GM21390 (cell line): ENCODE data around the gene ZMIZ2.
"Not testable (repeated sequence)": the region's sequence is repeated elsewhere in the genome, so short reads cannot be mapped to it uniquely, and the experiment has no call there.

Experiments
- ATAC-seq: cut with Tn5 transposase; IDR thresholded peaks from one replicate; pipeline ENCODE4 v1.9.1; 2021; ENCODE audit not compliant: unreplicated experiment

The ZMIZ2 gene

DNA sequence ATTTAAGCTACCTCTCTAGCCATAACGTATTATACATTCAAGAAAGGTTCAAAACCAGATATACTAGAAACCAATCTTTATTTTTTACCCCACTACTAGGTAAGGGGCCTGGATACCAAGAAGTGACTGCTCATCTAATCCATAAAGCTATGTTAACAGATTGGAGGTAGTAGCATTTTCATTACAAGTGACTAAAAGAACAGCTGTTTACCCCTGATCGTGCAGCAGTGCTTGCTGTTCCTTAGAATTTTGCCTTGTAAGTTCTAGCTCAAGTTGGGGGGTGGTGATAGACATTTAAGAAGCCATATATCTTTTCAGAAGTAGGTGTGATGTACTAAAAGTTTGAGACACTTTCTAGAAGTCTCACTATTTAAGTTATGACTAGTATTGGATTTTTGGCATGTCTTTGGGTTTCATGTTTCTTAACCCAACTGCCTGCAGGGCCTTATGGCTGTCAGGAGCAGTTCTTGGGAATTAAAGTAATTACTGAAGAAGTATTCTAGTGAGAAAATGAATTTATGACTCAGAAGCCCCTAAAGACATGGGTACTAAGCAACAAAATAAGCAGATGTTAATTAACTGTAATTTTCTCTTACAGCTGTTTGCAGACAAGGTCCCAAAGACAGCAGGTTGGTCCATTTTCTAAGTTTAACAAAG, 50.1 kb downstream of the ZMIZ2 start:
- no peak for ATAC-seq

DNA sequence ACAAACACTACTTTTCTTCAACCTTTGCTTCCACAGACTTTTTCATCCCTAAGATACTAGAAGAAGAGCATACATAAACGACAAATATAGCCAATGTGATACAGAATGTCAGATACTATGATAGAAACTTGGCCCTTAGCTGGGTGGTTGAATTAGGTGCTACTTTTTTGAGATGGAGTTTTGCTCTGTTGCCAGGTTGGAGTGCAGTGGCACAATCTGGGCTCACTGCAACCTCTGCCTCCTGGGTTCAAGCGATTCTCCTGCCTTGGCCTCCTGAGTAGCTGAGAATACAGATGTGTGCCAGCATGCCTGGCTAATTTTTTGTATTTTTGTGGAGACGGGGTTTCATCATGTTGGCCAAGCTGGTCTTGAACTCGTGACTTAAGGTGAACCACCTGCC, 51.3 kb downstream of the ZMIZ2 start:
- ATAC-seq: no peak

DNA sequence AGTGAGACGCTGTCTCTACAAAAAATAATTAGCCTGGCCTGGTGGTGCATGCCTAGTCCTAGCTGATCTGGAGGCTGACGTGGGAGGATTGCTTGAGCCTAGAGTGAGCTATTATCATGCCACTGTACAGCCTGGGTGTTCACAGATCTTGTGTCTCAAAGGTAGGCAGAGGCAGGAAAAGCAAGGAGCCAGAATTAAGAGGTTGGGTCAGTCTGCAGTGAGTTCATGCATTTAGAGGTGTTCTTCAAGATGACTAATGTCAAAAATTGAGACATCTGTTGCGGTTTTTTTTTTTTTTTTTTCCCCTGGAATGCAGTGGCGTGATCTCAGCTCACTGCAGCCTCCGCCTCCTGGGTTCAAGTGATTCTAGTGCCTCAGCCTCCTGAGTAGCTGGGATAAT, 53.2 kb downstream of the ZMIZ2 start:
- no peak for ATAC-seq

DNA sequence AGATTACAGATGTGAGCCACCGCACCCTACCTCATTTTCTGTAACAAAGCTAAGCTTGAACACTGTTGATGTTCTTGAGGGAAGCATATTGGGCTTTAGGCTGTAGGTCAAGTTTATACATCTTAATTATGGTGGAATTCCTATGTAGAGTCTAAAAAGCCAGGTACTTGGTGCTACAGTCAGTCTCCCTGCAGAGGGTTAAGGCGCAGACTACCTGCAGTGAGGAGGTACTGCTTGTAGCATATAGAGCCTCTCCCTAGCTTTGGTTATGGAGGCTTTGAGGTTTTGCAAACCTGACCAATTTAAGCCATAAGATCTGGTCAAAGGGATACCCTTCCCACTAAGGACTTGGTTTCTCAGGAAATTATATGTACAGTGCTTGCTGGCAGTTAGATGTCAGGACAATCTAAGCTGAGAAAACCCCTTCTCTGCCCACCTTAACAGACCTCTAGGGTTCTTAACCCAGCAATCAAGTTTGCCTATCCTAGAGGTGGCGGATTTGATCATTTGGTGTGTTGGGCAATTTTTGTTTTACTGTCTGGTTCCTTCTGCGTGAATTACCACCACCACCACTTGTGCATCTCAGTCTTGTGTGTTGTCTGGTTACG, 53.9 kb downstream of the ZMIZ2 start:
- no peak for ATAC-seq

DNA sequence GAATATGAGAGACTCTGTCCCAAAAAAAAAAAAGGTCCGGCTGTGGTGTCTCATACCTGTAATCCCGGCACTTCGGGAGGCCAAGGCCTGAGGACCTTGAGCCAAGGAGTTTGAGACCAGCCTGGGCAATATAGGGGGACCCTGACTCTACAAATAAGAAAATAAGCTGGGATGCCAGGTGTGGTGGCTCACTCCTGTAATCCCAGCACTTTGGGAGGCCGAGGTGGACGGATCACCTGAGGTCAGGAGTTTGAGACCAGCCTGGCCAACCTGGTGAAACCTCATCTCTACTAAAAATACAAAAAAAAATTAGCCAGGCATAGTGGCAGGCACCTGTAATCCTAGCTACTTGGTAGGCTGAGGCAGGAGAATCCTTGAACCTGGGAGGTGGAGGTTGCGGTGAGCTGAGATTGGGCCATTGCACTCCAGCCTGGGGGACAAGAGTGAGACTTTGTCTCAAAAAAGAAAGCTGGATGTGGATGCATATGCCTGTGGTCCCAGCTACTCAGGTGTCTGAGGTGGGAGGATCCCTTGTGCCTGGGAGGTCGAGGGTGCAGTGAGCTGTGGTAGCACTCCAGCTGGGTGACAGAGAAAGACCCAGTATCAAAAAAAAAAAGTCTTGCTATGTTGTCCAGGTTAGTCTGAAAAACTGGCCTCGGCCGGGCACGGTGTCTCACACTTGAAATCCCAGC, 55.3 kb downstream of the ZMIZ2 start:
- ATAC-seq: not testable (repeated sequence)

DNA sequence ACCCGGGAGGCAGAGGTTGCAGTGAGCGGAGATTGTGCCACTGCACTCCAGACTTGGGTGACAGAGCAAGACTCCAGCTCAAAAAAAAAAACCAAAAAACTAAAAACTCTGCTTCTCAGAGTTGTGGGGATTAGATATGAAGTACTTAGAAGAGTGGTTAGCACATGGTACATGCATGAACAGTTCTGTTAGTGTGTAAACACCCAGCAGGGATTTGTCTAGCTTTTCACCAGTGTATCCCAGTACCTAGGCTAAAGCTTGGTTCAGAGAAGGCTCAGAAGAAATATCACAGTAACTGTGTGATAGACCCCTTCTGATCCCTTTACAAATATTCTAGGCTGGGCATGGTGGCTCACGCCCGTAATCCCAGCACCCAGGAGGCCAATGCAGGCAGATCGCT, 57.3 kb downstream of the ZMIZ2 start:
- no peak for ATAC-seq

DNA sequence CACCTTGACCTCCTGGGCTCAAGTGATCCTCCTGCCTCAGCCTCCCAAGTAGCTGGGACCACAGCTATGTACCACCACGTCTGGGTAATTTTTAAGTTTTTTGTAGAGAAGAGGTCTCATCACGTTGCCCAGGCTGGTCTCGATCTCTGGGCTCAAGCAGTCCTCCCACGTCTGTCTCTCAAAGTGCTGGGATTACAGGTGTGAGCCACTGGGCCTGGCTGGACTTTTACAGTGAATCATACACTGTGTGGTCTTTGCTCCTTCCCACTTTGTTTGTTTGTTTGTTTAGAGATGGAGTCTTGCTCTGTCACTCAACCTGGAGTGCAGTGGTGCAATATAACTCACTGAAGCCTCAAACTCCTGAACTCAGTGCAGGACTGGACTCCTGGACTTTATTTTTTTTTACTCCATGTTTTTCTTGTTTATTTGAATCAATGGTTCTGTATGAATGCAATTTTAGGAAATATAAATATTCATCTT, 60.3 kb downstream of the ZMIZ2 start:
- ATAC-seq: no peak

DNA sequence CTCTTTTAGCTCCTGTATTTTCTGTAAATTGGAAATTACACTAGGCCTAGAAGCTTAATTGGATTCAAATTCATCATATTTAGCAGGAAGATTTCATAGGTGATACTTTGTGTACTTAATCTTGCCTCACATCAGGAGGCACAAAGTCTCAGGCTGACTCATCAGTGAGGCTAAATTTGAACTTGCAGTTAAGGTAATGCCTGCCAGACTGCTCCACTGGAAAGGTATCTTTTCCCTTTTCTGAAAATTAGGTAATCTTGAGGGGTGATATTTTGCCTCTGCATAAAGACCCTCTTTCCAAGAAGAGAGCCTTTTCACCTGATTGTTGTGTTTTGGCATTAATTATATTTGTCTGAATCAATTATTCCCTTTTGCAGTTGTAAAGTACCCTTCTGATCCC, 62.4 kb downstream of the ZMIZ2 start:
- no peak for ATAC-seq

DNA sequence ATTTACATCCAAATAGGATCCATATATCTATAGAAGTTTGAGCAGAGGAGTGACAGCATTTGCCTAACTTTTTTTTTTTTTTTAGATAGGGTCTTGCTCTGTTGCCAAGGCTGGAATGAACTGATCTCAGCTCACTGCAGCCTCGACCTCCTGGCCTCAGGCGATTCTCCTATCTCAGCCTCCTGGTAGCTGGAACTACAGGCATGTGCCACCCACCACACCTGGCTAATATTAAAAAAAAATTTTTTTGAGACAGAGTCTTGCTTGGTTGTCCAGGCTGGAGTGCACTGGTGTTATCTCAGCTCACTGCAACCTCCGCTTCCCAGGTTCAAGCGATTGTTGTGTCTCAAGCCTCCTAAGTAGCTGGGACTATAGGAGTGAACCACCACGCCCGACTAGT, 62.9 kb downstream of the ZMIZ2 start:
- no peak for ATAC-seq

DNA sequence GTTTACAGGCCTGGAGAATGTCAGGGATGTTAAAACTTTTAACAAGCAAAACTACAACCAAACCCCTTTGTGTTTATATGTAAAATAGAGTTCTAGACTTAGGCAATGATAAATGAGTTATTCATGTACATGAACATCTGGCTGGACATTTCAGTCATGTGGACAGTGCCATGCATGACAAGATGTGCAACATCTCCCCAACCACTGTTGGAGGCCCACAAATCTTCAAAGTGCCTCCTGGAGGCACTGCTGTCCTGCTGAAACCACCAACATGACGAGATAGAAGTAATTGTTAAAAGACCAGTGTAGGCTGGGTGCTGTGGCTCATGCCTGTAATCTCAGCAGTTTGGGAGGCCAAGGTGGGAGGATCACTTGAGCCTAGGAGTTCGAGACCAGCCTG, 66.3 kb downstream of the ZMIZ2 start:
- ATAC-seq: no peak

DNA sequence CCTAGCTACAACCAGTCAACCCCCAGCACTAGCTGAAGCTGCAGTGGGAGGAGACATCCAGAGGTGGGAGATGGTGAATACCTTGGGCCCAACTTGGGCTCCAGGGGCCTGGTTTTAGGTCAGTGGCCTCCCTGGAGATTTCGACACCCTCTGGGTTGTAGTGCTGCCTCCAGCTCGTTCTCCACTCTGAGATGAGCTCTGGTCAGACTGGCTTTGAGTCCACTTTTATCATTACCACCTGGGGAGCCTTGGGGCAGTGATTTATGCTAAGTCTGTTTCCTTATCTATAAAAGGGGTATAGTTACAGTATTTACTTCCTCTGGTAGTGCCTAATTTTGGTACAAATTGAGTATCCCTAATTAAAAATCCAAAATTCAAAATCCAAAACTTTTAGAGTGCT, 70.6 kb downstream of the ZMIZ2 start:
- ATAC-seq: no peak
